ENCODE data around the gene NPY5R.

The NPY5R gene

GRCh38 chr4:163385466-163385865 lies 41.8 kb downstream of the NPY5R start:
- DNase-seq = no peak

- DNase-seq = no peak
Measured at GRCh38 chr4:163391756-163392155, 48.1 kb downstream of the NPY5R start.

DNA sequence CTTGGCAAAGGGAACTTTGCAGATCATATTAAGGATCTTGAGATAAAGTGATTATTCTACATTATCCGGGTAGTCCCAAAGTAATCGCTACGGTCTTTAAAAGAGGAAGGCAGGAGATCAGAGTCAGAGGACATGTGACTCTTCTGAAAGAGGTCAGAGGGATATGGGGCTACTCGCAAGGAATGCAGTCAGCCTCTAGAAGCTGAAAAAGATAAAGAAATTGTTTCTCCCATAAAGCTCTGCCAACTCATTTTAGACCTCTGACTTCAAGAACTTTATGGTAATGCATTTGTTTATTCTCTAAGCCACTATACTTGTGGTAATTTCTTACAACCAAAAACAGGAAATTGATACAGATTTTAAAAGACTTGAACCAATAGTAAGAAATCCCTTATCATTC lies 48.6 kb downstream of the NPY5R start:
- DNase-seq = no peak

- no peak for DNase-seq
Measured at GRCh38 chr4:163393471-163393870, 49.8 kb downstream of the NPY5R start.

DNA sequence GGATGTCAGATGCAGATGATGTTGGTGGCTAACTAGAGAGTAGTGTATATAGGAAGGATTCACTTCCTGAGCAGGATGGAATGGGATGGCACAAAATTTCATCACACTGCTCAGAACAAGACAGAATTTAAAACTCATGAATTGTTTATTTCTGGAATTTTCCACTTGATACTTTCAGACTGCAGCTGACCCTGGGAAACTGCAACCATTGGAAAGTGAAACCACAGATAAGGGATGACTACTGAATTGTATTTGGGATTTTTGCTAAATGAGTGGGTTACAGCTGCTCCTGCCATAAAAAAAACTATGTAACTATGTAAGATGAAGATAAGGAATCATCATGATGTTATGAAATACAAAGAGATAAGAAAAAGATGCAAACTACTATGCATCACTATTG lies 51.4 kb downstream of the NPY5R start:
- DNase-seq = peak; percentile 4

DNA sequence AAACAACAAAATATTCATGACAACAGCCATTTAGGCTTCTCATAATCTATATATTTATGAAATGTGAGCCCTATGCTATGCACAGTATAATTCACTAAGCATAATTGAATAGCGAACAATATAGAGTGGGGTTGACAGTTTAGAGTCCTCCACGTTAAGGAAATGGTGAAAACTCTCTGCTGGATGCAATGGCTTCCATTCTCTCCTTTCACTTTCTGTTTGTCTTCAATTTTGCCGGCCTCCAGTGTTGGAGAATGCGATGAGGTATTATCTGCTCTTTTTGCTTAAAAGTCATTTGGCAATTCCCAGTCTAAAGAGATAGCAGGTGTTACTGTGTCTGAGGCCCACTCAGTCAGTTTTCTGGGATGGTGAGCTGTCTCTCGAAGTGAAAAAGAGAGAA lies 52.1 kb downstream of the NPY5R start:
- no peak for DNase-seq

DNA sequence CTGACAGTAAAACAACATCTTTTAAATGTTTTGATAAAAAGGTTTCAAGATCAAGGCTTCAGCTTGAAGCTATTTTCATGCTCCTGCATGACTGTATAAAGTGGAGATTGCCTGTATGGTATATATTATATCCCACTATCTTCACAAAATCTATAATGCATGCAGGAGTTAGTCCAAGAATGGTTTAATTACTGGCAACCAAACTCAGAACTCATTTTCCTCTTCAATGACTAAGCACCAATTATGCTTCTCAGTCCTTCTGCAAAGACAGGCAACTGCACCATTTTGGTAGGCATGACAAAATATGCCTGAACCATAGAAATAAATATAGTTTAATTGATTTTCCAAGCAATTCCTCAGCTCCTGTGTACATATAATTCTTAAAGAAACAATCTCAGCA lies 54.5 kb downstream of the NPY5R start:
- no peak for DNase-seq

GRCh38 chr4:163400911-163401310 lies 57.2 kb downstream of the NPY5R start:
- DNase-seq = no peak

Data from suppressor macrophage treated with lipopolysaccharide for 4 hours (primary cell).